Panc1 (cell line): ENCODE results near the gene CD276. TPM values are rescaled to one million over a fixed set of nuclear protein-coding genes. Genes with fewer than 3 reads are reported as not detected.

Experiments
- ATAC-seq: fragments of 200-7000 bp; cut with Tn5 transposase; 2 replicates; pipeline ENCODE4 v1.9.1; 2020; ENCODE audit warnings: mild to moderate bottlenecking, moderate library complexity
- BruUV-seq: library from RNA; stranded (reverse); fragments of 400-500 nt; replicated peaks from 2 replicates; lab custom pipeline; 2021; lab: Mats Ljungman, UMichigan
- CTCF ChIA-PET: fragments of 300-600 bp; sonication (Branson Sonifier 250); formaldehyde crosslinking; loops from one replicate; lab custom pipeline; 2022; ENCODE audit warnings: antibody characterized with exemption; lab: Charles Lee
- POLR2A ChIA-PET: fragments of 300-600 bp; sonication (Branson Sonifier 250); formaldehyde crosslinking; loops from one replicate; lab custom pipeline; 2022; ENCODE audit warnings: antibody characterized with exemption; lab: Charles Lee
- DNase-seq: peaks from one replicate; pipeline ENCODE4 v3.0.0-alpha.2; 2010; ENCODE audit warnings: low read depth, low spot score
- H3K27ac ChIP-seq: 2 replicates; pipeline ENCODE4 v1.5.1; 2011; ENCODE audit warnings: mild to moderate bottlenecking, low read length, inconsistent platforms
- H3K27me3 ChIP-seq: fragments of 200-500 bp; sonication (Bioruptor generic); 2 replicates; pipeline ENCODE4 v1.6.0; 2014; ENCODE audit warnings: low read length, inconsistent platforms; ENCODE audit not compliant: control insufficient read depth, insufficient read depth
- H3K36me3 ChIP-seq: fragments of 200-500 bp; sonication (Bioruptor generic); 2 replicates; pipeline ENCODE4 v1.5.1; 2014; ENCODE audit warnings: inconsistent platforms, mild to moderate bottlenecking, low read length, moderate library complexity; ENCODE audit not compliant: control insufficient read depth, insufficient read depth
- H3K4me1 ChIP-seq: 2 replicates; pipeline ENCODE4 v1.5.1; 2011; ENCODE audit warnings: inconsistent platforms, mild to moderate bottlenecking, low read length, moderate library complexity; ENCODE audit not compliant: control insufficient read depth, insufficient read depth
- H3K4me3 ChIP-seq, 2 experiments: 2 replicates each; pipeline ENCODE4 v1.5.1; 2011 to 2012; ENCODE audit warnings: low read depth in 2 of 2, low read length in 2 of 2, mild to moderate bottlenecking in 2 of 2, inconsistent platforms in 1 of 2, moderate library complexity in 1 of 2
- H3K9me3 ChIP-seq: fragments of 200-500 bp; sonication (Bioruptor generic); 2 replicates; pipeline ENCODE4 v1.5.1; 2014; ENCODE audit warnings: low read depth, mild to moderate bottlenecking, inconsistent platforms, low read length, moderate library complexity; ENCODE audit not compliant: control insufficient read depth, insufficient read depth
- POLR2AphosphoS5 ChIP-seq: IDR thresholded peaks from 2 replicates; pipeline ENCODE4 v1.6.1; 2012; ENCODE audit warnings: mild to moderate bottlenecking, low read depth, low read length, moderate library complexity
- SIN3A ChIP-seq: IDR thresholded peaks from 2 replicates; pipeline ENCODE4 v1.6.1; 2012; ENCODE audit warnings: low read depth, mild to moderate bottlenecking, low read length, moderate library complexity, borderline replicate concordance; ENCODE audit not compliant: insufficient read depth
- TCF7L2 ChIP-seq: IDR thresholded peaks from 2 replicates; pipeline ENCODE4 v1.6.1; 2011; ENCODE audit warnings: mild to moderate bottlenecking, low read depth, low read length, inconsistent platforms
- in situ Hi-C: cut with HindIII; loops from 2 replicates; pipeline ENCODE4 v1.10.0; 2016; ENCODE audit warnings: low sequenced_read_pairs, low pct_unique_long_range_greater_than_20kb
- intact Hi-C: fragments of 100-400 bp; cut with micrococcal nuclease; formaldehyde crosslinking; loops from one replicate; pipeline ENCODE4 v1.10.0; 2022; ENCODE audit not compliant: unreplicated experiment
- total RNA-seq: library from RNA; stranded (reverse); gene quantifications from one replicate; pipeline ENCODE4 v1.2.1, GENCODE V29; 2021; ENCODE audit not compliant: unreplicated experiment
- TF ChIP-seq, protein P1 (sequence below), 2 experiments: IDR thresholded peaks; 2 replicates each; pipeline ENCODE4 v1.6.1; 2011 to 2012; ENCODE audit warnings: low read depth in 2 of 2, control low read depth in 1 of 2, low read length in 1 of 2, mild to moderate bottlenecking in 1 of 2, moderate library complexity in 1 of 2; ENCODE audit not compliant: insufficient read depth in 1 of 2
- TF ChIP-seq, protein P2 (sequence below): fragments of 450-650 bp; IDR thresholded peaks from 2 replicates; pipeline ENCODE4 v1.5.1; 2017; ENCODE audit warnings: mild to moderate bottlenecking

Gene CD276
- total RNA-seq, 1 experiment from 2014 or later = 99.1 TPM

DNA sequence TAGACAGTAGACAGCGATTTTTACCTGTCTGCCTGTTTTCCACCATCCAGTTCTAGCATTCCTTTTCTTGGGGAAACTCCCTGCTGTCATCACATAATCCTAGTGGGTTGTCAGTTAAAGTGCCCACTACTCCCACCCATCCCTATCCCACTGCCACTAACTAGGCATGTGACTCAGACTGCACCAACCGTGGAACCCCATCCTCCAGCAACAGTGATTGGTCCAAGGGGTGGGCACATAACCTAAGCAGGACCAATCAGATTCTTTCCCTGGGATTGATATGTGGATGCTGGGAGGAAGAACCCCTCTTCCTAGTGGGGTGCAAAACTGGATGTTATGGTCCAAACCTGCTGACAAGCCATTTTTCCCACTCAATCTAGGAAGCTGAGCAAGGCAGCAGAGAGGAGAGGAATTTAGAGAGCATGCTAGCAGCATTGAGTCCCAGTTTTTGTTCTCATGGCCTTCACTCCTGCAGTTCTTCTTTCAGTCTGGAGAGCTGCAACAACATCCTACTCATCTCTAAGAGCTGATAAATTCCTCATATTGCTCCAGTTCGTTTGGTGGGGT, 72.8 kb downstream of the CD276 start:
- Histone ChIP-seq H3K4me3 (no peak overlapping the region), H3K27ac (no peak overlapping the region), H3K9me3 (no peaks in the 10 kb centered on the region), H3K4me1 (peaks cover 3% of the 10 kb centered on the region; the same call in 1 of the 2 replicates), H3K27me3 (peaks cover 13% of the 10 kb centered on the region), H3K36me3 (no peaks in the 10 kb centered on the region)
- TF ChIP-seq, protein P1, sequence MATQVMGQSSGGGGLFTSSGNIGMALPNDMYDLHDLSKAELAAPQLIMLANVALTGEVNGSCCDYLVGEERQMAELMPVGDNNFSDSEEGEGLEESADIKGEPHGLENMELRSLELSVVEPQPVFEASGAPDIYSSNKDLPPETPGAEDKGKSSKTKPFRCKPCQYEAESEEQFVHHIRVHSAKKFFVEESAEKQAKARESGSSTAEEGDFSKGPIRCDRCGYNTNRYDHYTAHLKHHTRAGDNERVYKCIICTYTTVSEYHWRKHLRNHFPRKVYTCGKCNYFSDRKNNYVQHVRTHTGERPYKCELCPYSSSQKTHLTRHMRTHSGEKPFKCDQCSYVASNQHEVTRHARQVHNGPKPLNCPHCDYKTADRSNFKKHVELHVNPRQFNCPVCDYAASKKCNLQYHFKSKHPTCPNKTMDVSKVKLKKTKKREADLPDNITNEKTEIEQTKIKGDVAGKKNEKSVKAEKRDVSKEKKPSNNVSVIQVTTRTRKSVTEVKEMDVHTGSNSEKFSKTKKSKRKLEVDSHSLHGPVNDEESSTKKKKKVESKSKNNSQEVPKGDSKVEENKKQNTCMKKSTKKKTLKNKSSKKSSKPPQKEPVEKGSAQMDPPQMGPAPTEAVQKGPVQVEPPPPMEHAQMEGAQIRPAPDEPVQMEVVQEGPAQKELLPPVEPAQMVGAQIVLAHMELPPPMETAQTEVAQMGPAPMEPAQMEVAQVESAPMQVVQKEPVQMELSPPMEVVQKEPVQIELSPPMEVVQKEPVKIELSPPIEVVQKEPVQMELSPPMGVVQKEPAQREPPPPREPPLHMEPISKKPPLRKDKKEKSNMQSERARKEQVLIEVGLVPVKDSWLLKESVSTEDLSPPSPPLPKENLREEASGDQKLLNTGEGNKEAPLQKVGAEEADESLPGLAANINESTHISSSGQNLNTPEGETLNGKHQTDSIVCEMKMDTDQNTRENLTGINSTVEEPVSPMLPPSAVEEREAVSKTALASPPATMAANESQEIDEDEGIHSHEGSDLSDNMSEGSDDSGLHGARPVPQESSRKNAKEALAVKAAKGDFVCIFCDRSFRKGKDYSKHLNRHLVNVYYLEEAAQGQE (IDR thresholded peaks at IDR 0.05; ENCODE audit: insufficient read depth in 1 of 2, low read depth in 2 of 2, low read length in 1 of 2) = no peak
- TF ChIP-seq TCF7L2 (no peak), POLR2AphosphoS5 (no peak), SIN3A (no peak)
- TF ChIP-seq, protein P2, sequence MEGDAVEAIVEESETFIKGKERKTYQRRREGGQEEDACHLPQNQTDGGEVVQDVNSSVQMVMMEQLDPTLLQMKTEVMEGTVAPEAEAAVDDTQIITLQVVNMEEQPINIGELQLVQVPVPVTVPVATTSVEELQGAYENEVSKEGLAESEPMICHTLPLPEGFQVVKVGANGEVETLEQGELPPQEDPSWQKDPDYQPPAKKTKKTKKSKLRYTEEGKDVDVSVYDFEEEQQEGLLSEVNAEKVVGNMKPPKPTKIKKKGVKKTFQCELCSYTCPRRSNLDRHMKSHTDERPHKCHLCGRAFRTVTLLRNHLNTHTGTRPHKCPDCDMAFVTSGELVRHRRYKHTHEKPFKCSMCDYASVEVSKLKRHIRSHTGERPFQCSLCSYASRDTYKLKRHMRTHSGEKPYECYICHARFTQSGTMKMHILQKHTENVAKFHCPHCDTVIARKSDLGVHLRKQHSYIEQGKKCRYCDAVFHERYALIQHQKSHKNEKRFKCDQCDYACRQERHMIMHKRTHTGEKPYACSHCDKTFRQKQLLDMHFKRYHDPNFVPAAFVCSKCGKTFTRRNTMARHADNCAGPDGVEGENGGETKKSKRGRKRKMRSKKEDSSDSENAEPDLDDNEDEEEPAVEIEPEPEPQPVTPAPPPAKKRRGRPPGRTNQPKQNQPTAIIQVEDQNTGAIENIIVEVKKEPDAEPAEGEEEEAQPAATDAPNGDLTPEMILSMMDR = no peak
- in situ Hi-C loops (no loop called here), intact Hi-C loops (no loop called here)
- DNase-seq (no peak), ATAC-seq (no peak)
- POLR2A ChIA-PET = no interaction called here
- CTCF ChIA-PET = no interaction called here
- no TSS peak for BruUV-seq

DNA sequence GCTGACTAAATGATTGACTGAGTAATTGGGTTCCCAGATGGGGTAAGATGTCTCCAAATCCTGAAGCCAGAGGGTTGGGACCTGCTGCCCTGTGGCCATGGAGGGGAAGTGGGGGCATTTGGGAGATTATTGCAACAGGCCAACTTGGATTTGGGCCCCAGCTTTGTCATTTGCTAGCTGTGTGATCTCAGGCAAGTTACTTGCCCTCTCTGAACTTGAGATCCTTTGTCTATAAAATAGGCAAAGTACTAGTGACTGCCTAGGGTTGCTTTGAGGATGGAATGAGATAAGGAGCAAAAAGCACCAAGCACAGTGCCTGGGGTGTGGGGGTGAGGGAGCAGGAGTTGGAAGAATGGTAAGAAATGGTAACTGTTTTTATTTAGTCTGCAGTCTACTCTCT, 73.4 kb downstream of the CD276 start:
- BruUV-seq = no TSS peak
- Histone ChIP-seq H3K4me1 (0 out of 2 replicates have a peak, but pooled peaks cover 3% of the 10 kb centered on the region), H3K4me3 (no peak overlapping the region), H3K27ac (no peak overlapping the region), H3K36me3 (no peaks in the 10 kb centered on the region), H3K27me3 (peaks cover 14% of the 10 kb centered on the region), H3K9me3 (no peaks in the 10 kb centered on the region)
- no peak for DNase-seq
- in situ Hi-C loops = no loop called here
- no peak for ATAC-seq
- TF ChIP-seq POLR2AphosphoS5 (no peak), SIN3A (no peak), TCF7L2 (no peak)
- TF ChIP-seq, protein P1 (IDR thresholded peaks at IDR 0.05; ENCODE audit: insufficient read depth in 1 of 2, low read depth in 2 of 2, low read length in 1 of 2) = no peak
- TF ChIP-seq, protein P2 = no peak
- intact Hi-C loops = no loop called here
- ChIA-PET CTCF (no interaction called here), POLR2A (no interaction called here)
